ENCODE measurements around the gene BOC.
"Not testable (repeated sequence)": the region's sequence is repeated elsewhere in the genome, so short reads cannot be mapped to it uniquely, and the experiment has no call there.

GRCh38 chr3:113171675-113172300, 39.6 kb upstream of the BOC start:
- TF ChIP-seq, protein P1, sequence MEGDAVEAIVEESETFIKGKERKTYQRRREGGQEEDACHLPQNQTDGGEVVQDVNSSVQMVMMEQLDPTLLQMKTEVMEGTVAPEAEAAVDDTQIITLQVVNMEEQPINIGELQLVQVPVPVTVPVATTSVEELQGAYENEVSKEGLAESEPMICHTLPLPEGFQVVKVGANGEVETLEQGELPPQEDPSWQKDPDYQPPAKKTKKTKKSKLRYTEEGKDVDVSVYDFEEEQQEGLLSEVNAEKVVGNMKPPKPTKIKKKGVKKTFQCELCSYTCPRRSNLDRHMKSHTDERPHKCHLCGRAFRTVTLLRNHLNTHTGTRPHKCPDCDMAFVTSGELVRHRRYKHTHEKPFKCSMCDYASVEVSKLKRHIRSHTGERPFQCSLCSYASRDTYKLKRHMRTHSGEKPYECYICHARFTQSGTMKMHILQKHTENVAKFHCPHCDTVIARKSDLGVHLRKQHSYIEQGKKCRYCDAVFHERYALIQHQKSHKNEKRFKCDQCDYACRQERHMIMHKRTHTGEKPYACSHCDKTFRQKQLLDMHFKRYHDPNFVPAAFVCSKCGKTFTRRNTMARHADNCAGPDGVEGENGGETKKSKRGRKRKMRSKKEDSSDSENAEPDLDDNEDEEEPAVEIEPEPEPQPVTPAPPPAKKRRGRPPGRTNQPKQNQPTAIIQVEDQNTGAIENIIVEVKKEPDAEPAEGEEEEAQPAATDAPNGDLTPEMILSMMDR (IDR thresholded peaks at IDR 0.05; ENCODE audit: low read depth, low read length, poor library complexity, severe bottlenecking), result not testable (repeated sequence)
- TF ChIP-seq EZH2phosphoT487 (IDR thresholded peaks at IDR 0.05; ENCODE audit: borderline replicate concordance, low read length), result not testable (repeated sequence)

Measured in DOHH2 (cell line).